Stimulated activated CD4-positive, alpha-beta T cell treated with anti-CD3 and anti-CD28 coated beads, Interleukin-4, amount 100 ng/mL, for 1 hour (primary cell): ENCODE results near the gene MPZL2.

ENCODE experiments used
- DNase-seq: peaks from one replicate; pipeline ENCODE4 v3.0.0-alpha.2; 2020

MPZL2 gene

DNA sequence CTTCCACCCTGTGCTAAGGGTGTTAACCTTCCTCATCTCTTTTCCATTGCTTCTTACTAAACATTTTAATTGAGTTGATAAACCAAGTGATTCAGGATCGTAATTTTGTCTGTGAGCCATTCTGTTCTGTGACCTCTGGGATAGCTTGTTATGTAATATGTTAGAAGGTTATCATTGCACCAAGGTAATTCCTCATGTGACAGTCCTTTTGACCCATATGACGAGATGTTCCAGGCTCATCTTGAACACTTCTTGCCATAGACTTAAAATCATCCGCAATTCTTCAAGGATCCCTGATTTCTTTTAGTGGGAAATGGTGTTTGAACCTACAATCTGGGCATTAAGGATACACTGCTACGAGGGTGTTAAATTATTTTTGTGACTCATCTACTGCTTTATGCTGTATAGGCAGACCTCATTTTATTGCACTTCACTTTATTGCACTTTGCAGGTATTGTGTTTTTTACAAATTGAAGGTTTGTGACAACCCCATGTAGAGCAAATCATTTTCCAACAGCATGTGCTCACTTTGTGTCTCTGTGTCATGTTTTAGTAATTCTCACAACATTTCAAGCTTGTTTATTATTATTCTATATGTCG, 19.0 kb upstream of the MPZL2 start:
- no peak for DNase-seq

DNA sequence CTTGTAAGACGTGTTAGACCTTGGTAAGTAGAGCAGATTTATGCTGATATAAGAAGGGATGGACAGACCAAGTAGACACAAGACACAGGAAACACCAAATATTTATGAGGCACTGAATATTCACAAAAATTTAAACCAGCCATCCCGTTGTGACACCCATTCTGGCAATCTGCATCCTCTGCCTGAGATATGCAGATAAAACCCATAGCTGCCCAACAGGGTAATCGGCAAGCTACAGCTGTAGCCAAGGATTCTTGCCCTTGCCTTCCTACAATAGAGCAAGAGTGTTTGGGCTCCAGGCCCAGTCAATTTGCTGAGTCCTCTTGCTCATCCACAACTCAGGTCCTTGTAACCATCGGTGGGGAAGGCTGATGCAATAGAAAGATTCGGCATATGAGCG, 18.5 kb upstream of the MPZL2 start:
- DNase-seq: no peak

DNA sequence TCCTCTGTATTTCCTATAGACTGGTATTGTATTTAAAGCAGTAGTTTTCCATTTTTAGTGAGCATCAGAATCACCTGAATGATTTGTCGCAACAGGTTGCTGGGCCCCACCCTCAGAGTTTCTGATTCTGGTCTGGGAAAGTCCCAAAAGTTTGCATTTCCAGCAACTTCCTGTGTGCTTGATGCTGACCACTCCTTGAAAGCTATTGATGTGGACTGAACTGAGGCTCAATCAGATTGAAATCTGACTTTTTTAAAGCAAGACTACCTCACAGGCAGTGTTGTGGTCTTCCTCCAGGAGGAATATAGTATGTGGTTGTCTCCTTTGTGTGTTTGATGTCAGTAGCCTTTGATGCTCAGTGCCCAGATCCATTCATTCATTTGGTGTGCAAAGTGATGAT, 17.2 kb upstream of the MPZL2 start:
- no peak for DNase-seq

DNA sequence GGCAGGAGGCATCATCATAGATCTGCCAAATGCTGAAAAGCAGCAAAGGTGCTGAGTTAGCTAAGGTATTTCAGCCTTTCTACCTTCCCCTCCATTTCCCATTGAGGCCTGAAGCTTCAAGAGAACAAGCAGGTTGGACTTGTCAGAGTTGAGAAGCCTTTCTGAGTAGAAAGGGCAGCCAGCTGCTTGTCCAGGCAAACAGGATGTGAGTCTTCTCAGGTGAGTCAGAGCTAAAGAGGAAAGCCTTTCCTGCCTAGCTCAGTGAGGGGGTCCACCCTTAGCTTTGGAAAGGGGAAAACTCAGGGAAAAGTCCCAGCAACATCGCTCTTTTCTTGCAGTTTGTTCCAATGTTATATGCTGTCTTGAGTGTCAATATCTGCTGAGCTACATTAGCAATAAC, 13.2 kb upstream of the MPZL2 start:
- no peak for DNase-seq

DNA sequence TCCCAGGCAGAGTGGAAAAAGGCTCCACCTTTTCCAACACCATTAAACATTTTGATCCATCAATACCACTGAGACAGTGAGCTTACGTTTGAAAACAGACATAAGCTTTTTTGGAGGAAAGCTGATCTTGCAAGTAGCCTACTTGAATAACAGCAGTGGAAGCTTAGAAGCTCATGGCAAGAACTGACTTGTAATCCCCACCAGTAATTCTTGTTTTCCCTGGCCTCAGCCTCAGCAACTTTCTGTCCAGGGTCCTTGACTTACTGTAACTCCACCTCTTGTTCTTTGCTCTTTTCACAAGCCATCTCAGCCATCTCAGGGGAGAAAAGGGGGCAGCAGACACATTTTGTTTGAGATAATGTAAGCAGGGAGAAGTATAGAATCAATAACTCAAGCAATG, 12.3 kb upstream of the MPZL2 start:
- no peak for DNase-seq

DNA sequence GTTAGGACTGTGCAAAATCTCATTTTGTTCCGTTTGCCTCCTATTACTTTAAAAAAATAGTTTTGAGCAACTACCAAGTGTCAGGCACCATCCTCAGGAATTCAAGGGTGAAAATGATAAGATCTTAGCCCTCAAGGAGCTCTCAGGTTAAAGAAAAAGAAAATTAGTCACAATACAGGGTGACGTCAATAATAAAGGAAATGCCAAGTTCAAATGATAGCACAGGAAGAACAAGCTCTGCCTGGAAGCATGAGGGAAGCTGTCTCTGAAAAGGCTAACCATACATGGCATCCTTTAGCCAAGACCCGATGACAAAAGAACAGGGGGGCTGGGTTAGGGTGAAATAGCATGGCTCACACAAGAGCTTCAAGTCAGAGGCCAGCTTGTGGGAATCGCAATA, 11.1 kb upstream of the MPZL2 start:
- no peak for DNase-seq

DNA sequence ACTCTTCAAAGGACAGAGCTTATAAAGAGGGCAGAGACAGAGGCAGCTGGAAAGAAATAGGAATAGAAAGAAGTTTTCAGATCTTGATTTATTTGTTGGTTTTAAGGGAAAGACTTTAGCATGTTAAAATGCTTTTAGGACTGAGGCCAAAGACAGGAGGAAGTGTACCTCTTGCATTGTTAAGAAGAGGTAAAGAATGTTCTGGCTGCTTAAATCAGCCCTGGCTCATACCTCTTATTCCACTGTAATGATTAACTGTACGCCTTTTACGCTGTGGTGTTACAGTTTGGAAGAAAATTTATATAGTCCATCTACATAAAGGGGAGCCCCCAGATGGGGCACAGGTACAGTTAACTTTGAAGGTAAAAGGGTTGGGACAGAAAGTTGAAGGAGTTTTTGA, 10.1 kb upstream of the MPZL2 start:
- no peak for DNase-seq

DNA sequence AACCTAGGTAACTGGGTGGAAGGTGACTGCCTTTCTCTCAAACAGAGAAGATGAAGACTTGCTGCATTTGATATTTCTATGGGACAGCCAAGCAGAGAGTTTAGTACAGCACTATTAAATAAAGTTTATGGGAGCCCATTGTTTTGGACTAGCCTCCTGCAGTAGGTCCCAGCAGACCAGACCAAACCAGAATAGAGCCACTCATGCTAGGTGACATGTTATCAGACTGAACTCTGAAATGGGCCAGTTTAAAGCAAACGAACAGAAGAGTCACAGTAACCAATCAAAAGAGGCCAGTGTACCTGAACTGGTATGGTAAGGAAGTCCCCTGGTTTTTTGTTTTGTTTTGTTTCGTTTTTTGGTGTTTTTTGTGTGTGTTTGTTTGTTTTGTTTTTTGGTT, 7.9 kb upstream of the MPZL2 start:
- DNase-seq: no peak

DNA sequence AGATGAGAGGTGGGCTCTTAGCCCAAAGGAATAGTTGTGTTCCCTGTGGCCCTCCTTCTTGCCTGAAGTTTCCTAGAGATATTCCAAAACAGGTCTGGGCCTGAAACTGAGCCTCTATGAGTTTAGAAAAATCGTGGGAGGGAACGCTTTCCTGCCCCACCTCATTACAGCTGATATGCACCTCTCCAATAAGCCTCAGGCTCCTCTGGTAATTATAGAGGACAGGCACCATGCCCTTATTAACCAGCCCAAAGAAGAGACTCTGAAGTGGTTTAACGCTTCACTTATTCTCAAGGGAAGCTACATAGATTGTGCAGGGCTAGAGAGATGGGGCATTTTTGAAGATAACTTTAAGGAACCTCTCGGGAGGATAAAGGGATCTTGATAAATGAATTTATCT, 3.4 kb upstream of the MPZL2 start:
- DNase-seq: no peak

DNA sequence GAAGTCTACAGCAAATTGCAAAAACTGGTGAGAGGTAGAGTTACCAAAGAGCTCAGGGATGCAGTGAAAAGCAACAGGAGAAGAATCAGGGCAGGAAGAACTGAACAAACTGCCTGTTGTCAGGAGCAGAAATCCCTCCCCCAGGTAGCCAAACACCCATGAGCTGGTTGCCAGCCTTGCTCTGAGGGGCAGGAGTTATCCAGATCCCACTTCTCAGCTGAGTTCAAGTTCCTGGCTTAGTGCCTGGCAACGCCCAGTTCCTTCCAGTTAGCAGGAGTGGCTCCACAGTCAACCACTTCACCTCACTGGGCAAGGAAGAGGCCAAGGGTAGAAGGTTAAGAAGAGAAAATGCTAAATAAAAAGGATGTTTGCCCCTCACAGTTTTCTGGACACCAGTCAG, 1.9 kb upstream of the MPZL2 start:
- DNase-seq: no peak

DNA sequence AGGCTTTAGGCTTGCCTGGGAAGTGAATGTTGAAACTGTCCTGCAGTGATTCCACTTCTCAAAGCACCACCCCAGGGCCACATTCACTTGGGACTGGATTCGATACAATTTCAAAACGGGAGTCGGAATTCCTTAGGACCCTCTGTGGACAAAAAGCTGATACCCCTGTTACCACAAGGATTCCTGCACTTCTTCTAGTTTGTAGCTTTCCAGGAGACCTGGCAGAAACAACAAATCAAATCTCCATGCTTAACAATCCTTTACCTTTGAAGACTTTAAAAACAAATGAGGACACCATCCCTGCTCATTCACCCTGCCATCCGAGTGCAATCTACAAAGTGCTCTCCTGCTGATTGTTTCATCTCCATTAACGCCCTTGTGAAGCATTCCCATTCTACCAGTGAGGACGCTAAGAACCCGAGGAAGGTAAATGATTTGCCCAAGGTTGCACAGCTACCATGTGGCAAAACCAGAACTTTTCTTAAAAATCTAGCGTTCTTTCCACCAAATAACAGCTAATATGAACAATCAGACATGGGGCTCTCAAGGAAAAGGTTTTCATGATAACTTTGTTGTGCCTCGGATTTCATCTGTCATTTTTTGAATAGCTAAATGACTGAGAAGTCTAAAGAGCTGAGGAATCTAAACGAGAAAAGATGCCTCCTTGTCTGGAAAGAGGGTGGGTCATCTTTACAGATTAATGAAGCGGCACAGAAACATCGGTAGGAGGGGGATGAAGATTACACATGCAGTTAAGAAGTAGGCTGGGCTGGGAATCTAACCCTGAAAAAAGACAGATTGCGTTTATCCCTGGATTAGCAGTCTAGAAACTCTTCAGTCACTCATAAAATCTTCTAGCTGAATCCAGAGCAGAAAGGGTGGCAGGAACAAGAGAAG, 720 bp upstream of the MPZL2 start:
- DNase-seq: no peak

DNA sequence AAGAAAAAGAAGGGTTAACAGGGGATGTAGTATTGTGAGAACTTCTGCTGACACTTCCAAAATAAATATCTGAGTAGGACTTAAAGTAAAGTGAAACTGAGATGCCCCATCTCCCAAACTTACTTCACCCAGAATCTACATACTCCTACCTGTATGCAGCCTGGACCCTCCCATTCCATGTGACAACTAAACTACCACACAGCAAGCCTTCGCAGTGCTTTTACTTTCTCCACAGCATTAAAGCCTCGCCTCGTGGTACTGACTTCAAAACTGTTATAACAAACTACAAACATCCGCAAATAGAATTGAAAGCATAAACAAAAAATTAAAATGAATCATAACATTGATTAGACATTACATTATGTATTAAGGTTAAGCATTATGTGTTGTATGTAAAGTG, 985 bp downstream of the MPZL2 start:
- DNase-seq: no peak

DNA sequence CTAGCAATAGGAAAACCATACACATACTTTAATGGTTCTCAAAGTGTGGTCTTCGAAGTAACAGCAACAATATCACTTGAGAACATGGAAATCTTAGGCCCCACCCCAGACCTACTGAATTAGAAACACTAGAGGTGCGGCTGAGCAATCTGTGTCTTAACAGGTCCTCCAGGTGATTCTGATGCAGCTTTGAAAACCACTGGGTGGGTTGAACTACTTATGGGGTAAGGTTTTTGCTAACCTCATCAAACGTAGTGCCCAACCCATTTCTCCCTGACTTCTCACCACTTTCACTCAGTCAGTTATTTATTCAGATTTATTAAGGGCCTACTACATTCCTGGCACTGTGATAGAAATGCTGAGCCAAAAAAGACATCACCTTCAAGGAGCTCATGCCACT, 3.7 kb downstream of the MPZL2 start:
- DNase-seq: no peak

DNA sequence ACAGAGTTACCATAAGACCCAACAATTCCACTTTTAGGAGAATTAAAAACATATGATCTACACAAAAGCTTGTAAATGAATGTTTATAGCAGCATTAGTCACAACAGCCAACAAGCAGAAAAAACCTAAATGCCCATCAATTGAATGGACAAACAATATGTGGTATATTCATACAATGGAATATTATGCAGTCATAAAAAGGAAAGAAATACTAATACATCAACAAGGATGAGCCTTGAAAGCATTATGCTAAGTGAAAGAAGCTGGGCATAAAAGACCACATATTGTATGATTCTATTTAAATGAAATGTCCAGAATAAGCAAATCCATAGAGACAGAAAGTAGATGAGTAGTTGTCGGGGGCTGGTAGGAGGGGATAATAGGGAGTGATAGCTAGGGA, 5.0 kb downstream of the MPZL2 start:
- DNase-seq: no peak

DNA sequence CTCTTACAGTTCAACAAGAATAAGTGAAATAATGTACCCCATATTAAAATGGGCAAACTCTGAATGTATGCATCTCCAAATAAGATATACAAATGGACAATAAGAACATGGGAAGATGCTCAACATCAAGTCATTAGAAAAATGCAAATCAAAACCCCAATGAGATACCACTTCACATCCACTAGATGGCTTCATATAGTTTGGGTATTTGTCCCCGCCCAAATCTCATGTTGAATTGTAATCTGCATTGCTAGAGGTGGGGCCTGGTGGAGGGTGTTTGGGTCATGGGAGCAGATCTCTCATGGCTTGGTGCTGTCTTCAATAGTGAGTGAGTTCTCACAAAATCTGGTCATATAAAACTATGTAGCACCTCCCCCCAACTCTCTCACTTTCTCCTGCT, 5.7 kb downstream of the MPZL2 start:
- DNase-seq: no peak

DNA sequence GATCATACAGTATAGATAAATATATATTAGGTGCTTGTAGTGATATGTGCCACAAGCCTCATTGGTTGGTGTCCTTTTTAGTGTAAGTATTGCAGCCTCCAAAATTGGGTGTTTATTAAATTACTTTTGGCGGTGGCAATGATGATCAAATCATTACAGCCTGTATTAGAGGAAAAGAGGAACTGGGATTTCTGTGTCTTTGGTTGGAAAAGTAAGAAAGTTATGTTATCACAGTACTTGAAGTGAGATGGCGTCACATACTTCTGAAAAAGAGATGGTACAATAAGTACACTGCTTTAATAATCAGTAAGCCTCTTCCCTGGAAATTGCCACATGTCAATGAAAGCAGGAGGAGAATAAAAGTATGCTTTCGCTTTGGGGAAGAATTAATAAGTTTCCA, 11.4 kb downstream of the MPZL2 start:
- no peak for DNase-seq

DNA sequence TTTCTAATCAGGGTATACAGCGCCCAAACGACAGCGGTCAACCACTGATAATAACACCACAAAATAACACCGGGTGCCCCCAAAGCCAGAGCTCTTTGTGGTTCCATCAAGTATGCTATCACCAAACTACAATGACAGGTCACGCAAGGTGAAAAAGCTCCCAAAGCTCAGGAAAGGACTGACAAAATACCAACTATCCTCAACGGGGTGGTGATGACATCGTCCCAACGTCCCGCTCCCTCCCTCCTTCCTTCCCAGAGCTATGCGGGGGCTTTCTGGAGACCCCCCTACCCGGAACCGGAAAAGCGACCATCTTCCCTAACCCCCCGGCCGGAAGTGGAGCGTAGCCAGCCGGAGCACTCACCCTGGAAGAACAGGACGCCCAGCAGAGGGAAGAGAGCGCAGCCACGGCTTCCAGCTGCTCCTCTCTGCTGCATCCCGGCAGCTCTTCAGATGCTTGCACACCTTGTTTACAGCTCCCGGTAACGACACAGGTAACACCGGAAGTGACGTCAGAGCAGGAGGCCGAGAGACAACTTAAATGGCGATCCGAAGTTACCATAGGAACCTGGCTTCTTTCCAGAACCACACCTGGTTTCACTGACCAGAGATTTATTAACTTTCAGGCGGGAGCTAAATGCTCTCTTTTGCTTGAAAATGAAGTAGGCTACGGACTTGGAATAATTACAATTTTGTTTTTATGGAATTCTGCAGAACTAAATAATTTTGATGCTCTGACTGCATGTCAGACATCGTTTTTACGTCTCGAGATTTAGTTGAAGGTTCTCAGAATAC, 12.0 kb downstream of the MPZL2 start, which contains the start of gene MPZL3:
Gene MPZL3, minus strand, starts transcription at position 508 of the 795 bp plus-strand sequence. Its CDS starts 71 bp downstream, at position 437.
- peak; percentile 73 for DNase-seq

DNA sequence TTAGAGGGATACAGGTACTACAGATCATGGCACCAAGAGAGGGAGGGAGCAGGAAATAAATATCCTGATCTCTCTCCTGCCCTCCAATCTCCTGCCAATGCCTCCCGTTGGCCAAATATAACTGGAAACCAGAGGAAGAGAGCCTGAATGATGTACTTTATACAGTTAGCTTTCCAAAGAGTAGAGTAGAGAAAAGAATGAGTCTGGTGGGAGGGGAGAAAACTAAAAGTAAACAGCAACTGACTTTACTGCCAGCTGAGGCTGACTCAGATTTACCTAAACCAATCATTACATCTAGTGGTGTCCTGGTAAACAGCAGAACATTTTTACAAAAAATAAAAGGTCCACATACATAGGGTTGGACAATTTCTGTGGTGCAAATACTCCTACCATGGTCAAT, 17.1 kb downstream of the MPZL2 start:
- DNase-seq: no peak

DNA sequence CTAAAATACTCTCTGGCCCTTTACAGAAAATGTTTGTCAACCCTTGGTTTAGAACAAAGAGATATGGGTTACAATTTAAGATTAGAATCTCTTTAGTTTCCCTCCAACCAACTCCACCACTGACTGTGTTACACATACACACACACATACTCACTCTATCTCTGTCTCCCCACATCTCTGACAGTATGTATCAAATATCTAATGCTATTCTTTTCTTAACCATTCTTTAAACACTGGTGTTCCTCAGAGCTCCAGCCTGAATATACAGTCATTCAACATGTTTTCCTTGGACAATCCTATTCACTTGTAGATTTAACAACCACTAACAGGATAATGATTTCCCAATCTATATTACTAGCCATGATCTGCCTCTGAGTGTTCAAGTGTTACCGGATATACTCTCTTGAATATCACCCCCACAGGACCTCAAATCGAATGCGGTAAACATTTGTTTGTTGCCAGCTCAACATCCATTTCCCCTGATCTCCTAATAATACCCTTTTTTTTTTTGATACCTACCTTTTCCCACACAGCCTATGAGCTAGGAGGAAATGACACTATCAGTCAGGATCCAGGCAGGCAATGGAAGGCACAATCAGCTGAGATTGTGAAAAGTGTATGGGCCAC, 18.0 kb downstream of the MPZL2 start:
- DNase-seq: no peak

DNA sequence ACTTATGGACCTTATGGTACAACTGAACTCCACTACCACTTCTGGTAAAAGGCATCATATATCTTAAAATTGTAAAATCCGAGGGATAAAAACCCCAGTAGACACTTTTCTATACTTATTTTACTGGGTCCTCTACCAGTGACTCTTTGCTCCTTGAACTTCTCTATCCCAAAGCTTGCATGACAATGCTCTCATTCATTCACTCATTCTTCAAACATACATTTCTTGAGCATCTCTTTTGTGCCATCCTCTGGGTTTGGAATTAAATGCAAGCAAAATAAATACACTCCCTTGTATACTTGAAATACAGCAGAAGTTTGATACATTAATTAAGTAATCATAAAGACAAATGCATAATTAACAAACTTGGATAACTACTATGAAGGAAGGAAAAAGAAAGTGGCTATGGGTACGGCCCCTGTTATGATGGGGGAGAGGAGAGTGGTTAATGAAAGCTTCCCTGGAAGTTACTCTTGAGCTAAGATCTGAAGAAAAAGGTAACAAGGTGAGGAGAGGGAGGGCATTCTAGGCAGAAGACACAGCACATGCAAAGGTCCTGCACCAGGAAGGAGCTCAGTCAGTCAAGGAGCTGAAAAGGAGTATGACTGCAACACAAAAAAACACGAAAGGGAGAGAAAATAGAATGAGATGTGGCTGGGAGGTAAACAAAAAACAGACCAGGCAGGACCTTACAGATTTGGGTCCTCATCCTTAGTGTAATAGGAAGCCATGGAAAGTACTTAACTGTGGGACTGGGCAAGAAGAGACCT, 19.9 kb downstream of the MPZL2 start:
- DNase-seq: no peak

DNA sequence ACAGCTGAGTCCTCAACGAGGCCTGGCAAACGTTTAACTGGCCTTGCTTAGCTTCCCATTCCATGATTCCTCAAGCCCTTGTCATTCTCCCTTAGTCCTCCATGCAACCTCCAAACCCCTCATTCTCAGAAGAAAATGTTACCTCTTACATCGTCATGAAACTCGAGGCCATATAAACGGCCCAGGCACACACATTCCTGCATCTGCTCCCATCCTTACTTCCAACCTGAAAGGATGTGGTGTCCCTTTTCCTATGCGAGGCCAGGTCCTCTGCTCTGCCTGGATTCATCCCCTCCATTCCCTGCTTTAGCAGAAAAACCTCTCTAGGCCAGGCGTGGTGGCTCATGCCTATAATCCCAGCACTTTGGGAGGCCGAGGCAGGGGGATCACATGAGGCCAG, 20.9 kb downstream of the MPZL2 start:
- DNase-seq: no peak

DNA sequence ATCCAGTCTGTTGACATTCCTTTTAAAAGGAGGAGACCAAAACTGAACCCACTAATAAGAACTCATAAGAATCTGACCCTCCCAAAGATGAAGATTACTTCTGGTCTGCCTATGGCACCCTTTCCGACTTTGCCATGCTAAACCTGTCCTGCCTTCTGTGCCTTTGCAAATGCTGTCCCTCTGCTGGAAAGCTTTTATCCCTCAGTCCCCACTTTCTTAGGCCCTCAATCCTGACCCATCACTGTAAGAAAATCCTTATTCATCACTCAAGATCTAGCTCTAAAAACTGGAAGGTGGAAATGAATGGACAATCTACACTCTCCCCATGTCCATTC, 22.4 kb downstream of the MPZL2 start:
- DNase-seq: no peak
